WERI-Rb-1 (cell line): ENCODE results near the gene ITGA8.
"Not testable (repeated sequence)": the region's sequence is repeated elsewhere in the genome, so short reads cannot be mapped to it uniquely, and the experiment has no call there.

Source experiments
- DNase-seq: peaks from one replicate; pipeline ENCODE4 v3.0.0-alpha.2; 2020
- H3K27ac ChIP-seq: fragments of 250-450 bp; sonication (Bioruptor Pico); 2 replicates; pipeline ENCODE4 v1.5.1; 2020; ENCODE audit warnings: mild to moderate bottlenecking, moderate library complexity
- H3K27me3 ChIP-seq: fragments of 250-450 bp; sonication (Bioruptor Pico); 2 replicates; pipeline ENCODE4 v1.5.1; 2021; ENCODE audit warnings: mild to moderate bottlenecking, low read depth, moderate library complexity; ENCODE audit not compliant: insufficient read depth, severe bottlenecking
- H3K36me3 ChIP-seq: fragments of 250-450 bp; sonication (Bioruptor Pico); 2 replicates; pipeline ENCODE4 v1.5.1; 2020; ENCODE audit warnings: mild to moderate bottlenecking, moderate library complexity
- H3K4me3 ChIP-seq: 2 replicates; pipeline ENCODE4 v1.5.1; 2011; ENCODE audit warnings: low read depth, mild to moderate bottlenecking, control low read depth, low read length
- H3K9me3 ChIP-seq: fragments of 250-450 bp; sonication (Bioruptor Pico); 2 replicates; pipeline ENCODE4 v1.5.1; 2021; ENCODE audit warnings: mild to moderate bottlenecking, moderate library complexity; ENCODE audit not compliant: severe bottlenecking
- TF ChIP-seq, protein P1 (sequence below): IDR thresholded peaks from 2 replicates; pipeline ENCODE4 v1.5.1; 2011; ENCODE audit warnings: low read depth, mild to moderate bottlenecking, control low read depth, inconsistent platforms, low read length

The ITGA8 gene

GRCh38 chr10:15545266-15545665 lies 174.5 kb downstream of the ITGA8 start:
- Histone ChIP-seq H3K27ac (no peak overlapping the region), H3K4me3 (no peak overlapping the region), H3K36me3 (no peaks in the 10 kb centered on the region), H3K27me3 (no peaks in the 10 kb centered on the region), H3K9me3 (no peaks in the 10 kb centered on the region)
- no peak for DNase-seq
- TF ChIP-seq, protein P1, sequence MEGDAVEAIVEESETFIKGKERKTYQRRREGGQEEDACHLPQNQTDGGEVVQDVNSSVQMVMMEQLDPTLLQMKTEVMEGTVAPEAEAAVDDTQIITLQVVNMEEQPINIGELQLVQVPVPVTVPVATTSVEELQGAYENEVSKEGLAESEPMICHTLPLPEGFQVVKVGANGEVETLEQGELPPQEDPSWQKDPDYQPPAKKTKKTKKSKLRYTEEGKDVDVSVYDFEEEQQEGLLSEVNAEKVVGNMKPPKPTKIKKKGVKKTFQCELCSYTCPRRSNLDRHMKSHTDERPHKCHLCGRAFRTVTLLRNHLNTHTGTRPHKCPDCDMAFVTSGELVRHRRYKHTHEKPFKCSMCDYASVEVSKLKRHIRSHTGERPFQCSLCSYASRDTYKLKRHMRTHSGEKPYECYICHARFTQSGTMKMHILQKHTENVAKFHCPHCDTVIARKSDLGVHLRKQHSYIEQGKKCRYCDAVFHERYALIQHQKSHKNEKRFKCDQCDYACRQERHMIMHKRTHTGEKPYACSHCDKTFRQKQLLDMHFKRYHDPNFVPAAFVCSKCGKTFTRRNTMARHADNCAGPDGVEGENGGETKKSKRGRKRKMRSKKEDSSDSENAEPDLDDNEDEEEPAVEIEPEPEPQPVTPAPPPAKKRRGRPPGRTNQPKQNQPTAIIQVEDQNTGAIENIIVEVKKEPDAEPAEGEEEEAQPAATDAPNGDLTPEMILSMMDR, result no peak

GRCh38 chr10:15543994-15544393 lies 175.7 kb downstream of the ITGA8 start:
- no peak for DNase-seq
- no peak overlapping the region for H3K27ac ChIP-seq
- H3K27me3 ChIP-seq, result no peaks in the 10 kb centered on the region
- no peak overlapping the region for H3K4me3 ChIP-seq
- no peaks in the 10 kb centered on the region for H3K9me3 ChIP-seq
- H3K36me3 ChIP-seq, result no peaks in the 10 kb centered on the region
- TF ChIP-seq, protein P1, result no peak

- Histone ChIP-seq H3K27me3 (no peaks in the 10 kb centered on the region), H3K36me3 (no peaks in the 10 kb centered on the region), H3K27ac (no peak overlapping the region), H3K9me3 (no peaks in the 10 kb centered on the region), H3K4me3 (no peak overlapping the region)
- no peak for DNase-seq
- TF ChIP-seq, protein P1, result no peak
These were observed 176.9 kb downstream of the ITGA8 start for GRCh38 chr10:15542817-15543216.

GRCh38 chr10:15541376-15541775 lies 178.3 kb downstream of the ITGA8 start:
- Histone ChIP-seq H3K9me3 (no peaks in the 10 kb centered on the region), H3K36me3 (no peaks in the 10 kb centered on the region), H3K27me3 (no peaks in the 10 kb centered on the region), H3K27ac (no peak overlapping the region), H3K4me3 (no peak overlapping the region)
- TF ChIP-seq, protein P1, result no peak
- DNase-seq, result no peak

GRCh38 chr10:15540727-15541126 lies 179.0 kb downstream of the ITGA8 start:
- H3K4me3 ChIP-seq, result no peak overlapping the region
- no peak overlapping the region for H3K27ac ChIP-seq
- no peak for DNase-seq
- no peaks in the 10 kb centered on the region for H3K36me3 ChIP-seq
- H3K27me3 ChIP-seq, result no peaks in the 10 kb centered on the region
- TF ChIP-seq, protein P1, result no peak
- H3K9me3 ChIP-seq, result no peaks in the 10 kb centered on the region

DNA sequence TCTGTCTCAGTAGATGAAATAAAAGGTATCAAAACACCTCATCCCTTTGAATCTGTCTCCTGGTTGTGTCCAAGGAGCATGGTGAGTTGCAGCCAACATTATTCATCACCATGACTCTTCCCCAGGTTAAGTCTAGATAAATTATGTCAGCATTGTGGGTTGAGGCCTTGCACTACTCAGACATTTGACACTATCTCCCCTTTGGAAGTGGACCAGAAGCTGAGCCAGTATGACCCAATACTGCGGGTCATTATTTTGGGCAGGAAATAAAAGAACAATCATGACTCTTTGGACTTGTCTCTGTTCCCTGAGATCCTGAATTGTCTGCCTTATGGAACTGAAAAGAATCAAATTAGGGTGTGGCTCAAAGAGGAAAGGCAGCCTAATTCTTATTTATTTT lies 180.5 kb downstream of the ITGA8 start:
- H3K27ac ChIP-seq, result no peak overlapping the region
- H3K4me3 ChIP-seq, result no peak overlapping the region
- no peak for DNase-seq
- no peaks in the 10 kb centered on the region for H3K36me3 ChIP-seq
- H3K9me3 ChIP-seq, result no peaks in the 10 kb centered on the region
- no peaks in the 10 kb centered on the region for H3K27me3 ChIP-seq
- TF ChIP-seq, protein P1, result no peak

- H3K36me3 ChIP-seq, H3K4me3 ChIP-seq, H3K27ac ChIP-seq, DNase-seq, H3K27me3 ChIP-seq, H3K9me3 ChIP-seq: not testable (repeated sequence)
These were observed 184.7 kb downstream of the ITGA8 start for GRCh38 chr10:15534928-15535538.
